Upper lobe of left lung (tissue), 6 donors: ENCODE measurements around the gene FNDC3B. TPM values are rescaled to one million over a fixed set of nuclear protein-coding genes. Genes with fewer than 3 reads are reported as not detected.
A peak's percentile ranks its signal among the peaks of the same experiment; 100 is the strongest.

Experiments
- ATAC-seq, 2 donors: fragments of 200-7000 bp; cut with Tn5 transposase; one replicate each; pipeline ENCODE4 v1.9.1; 2022; ENCODE audit warnings: mild to moderate bottlenecking in 2 of 2, moderate library complexity in 2 of 2; ENCODE audit not compliant: low FRiP score in 2 of 2
- DNase-seq, 2 donors: peaks; one replicate each; pipeline ENCODE4 v3.0.0-alpha.2; 2019 to 2020
- H3K27ac ChIP-seq, 4 donors: fragments of 200-600 bp; sonication (generic); one replicate each; pipeline ENCODE4 v1.5.1; 2016 to 2019
- H3K27me3 ChIP-seq, 4 donors: fragments of 200-600 bp; sonication (generic); one replicate each; pipeline ENCODE4 v1.5.1; 2017 to 2019
- H3K36me3 ChIP-seq, 4 donors: fragments of 200-600 bp; sonication (generic); one replicate each; pipeline ENCODE4 v1.5.1; 2016 to 2019
- H3K4me1 ChIP-seq, 4 donors: fragments of 200-600 bp; sonication (generic); one replicate each; pipeline ENCODE4 v1.5.1; 2018 to 2019
- H3K4me3 ChIP-seq, 4 donors: fragments of 200-600 bp; sonication (generic); one replicate each; pipeline ENCODE4 v1.5.1; 2017 to 2019; ENCODE audit warnings: mild to moderate bottlenecking in 2 of 4, moderate library complexity in 1 of 4
- H3K9me3 ChIP-seq, 4 donors: fragments of 200-600 bp; sonication (generic); one replicate each; pipeline ENCODE4 v1.5.1; 2018 to 2019
- EP300 ChIP-seq, 4 donors: sonication (generic); formaldehyde crosslinking; IDR thresholded peaks; one replicate each; pipeline ENCODE4 v1.5.1; 2017; ENCODE audit warnings: antibody characterized with exemption in 4 of 4, control low read depth in 2 of 4
- POLR2A ChIP-seq, 4 donors: fragments of 450-650 bp; IDR thresholded peaks; one replicate each; pipeline ENCODE4 v1.5.1; 2016 to 2017; ENCODE audit warnings: antibody characterized with exemption in 4 of 4, mild to moderate bottlenecking in 2 of 4
- POLR2AphosphoS5 ChIP-seq, 2 donors: sonication (generic); formaldehyde crosslinking; IDR thresholded peaks; one replicate each; pipeline ENCODE4 v1.5.1; 2017; ENCODE audit warnings: antibody characterized with exemption in 2 of 2
- WGBS, 2 donors: methylation state at CpG; one replicate each; pipeline ENCODE4 v1.1.5; 2017 to 2018; 5-methylcytosine and 5-hydroxymethylcytosine counted together
- total RNA-seq, 6 donors: library from RNA; depleted of rRNA in 4 of 6; stranded (reverse); fragments of >200 nt in 4 of 6; gene quantifications; one replicate each; pipeline versions ENCODE4 v1.1.0 to v1.2.1, GENCODE V29; 2016 to 2021
- TF ChIP-seq, protein P1 (sequence below), 6 experiments: fragments of 450-650 bp in 4 of 6; fragments of 200-600 bp in 2 of 6; sonication (generic) in 2 of 6; IDR thresholded peaks; one replicate each; pipeline ENCODE4 v1.5.1; 2016 to 2019; ENCODE audit warnings: antibody characterized with exemption in 6 of 6
- donor health status: DM: no; HTN: no; CAD: no; lungs with moderate emphysema.
- donor health status: DM: no; HTN: yes; CAD: no; lungs with severe emphysema.

The FNDC3B gene
- total RNA-seq, 6 donors from 2014 or later, result 73.3 to 167 (median 119) TPM

DNA sequence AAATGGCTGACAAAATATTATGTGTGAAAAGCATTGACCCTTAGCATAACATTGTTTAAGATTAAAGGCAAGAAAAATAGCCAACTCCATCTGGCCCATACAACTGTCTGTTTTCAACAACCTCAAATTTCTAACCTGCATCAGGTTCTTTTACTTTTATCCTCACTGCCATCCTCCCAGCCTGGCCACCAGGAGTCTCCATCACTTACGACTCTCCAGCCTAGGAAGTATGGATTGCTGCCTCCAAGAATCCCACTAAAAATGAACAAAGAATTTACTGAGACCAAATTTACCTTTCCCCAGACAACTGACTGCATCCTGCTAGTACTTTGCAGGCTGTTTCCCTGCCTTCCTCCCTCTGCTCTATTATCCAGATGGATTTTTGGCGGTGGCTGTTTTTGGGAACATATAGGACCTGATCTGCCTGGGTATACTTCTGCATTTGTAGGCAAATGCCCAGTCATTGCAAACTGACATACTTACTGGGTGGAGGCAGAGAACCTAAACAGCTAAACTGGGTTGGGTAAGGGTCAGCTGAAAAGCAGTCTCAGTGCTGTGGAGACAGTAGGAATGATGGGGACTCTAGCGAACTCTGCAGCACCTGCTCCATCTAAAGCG lies 264.7 kb downstream of the FNDC3B start:
- TF ChIP-seq, protein P1, sequence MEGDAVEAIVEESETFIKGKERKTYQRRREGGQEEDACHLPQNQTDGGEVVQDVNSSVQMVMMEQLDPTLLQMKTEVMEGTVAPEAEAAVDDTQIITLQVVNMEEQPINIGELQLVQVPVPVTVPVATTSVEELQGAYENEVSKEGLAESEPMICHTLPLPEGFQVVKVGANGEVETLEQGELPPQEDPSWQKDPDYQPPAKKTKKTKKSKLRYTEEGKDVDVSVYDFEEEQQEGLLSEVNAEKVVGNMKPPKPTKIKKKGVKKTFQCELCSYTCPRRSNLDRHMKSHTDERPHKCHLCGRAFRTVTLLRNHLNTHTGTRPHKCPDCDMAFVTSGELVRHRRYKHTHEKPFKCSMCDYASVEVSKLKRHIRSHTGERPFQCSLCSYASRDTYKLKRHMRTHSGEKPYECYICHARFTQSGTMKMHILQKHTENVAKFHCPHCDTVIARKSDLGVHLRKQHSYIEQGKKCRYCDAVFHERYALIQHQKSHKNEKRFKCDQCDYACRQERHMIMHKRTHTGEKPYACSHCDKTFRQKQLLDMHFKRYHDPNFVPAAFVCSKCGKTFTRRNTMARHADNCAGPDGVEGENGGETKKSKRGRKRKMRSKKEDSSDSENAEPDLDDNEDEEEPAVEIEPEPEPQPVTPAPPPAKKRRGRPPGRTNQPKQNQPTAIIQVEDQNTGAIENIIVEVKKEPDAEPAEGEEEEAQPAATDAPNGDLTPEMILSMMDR (IDR thresholded peaks at IDR 0.05), result no peak
- no peak for TF ChIP-seq POLR2AphosphoS5 (IDR thresholded peaks at IDR 0.05)
- TF ChIP-seq EP300 (IDR thresholded peaks at IDR 0.05), result no peak
- no peak for TF ChIP-seq POLR2A (IDR thresholded peaks at IDR 0.05)
- ATAC-seq, result no peak
- H3K27ac ChIP-seq, result no peak overlapping the region
- no peak for DNase-seq
- WGBS, 2 donors, result 94 to 96% methylated on average over 4 of the region's 4 CpGs
- H3K4me3 ChIP-seq, result no peak overlapping the region
- no peaks in the 10 kb centered on the region for H3K9me3 ChIP-seq
- no peaks in the 10 kb centered on the region for H3K27me3 ChIP-seq
- H3K36me3 ChIP-seq, result peaks cover 6 to 62% (median 15%) of the 10 kb centered on the region in 4 donors
- no peaks in the 10 kb centered on the region for H3K4me1 ChIP-seq

DNA sequence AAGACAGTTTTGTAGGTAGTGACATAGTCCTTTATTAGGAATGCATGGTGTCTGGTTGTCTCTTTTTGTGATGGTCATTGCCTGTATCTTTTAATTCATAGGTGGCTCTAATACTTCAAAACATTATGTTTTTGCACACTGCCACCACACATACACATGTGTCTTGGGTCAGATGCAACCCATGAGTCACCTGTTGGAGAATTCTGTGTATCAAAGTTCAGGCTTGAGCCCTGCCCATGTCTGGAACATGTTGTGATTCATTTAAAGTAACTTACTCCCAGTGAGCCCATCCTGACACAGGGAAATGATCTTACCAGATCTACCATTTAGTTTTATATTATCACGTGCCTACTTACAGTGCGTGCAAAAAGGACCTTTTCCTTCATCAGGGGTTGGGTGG lies 266.2 kb downstream of the FNDC3B start:
- DNase-seq (no peak), ATAC-seq (peak in 1 of 2 donors; percentile 81)
- 97 to 98% methylated on average over 2 of the region's 2 CpGs for WGBS, 2 donors
- H3K27me3 ChIP-seq, result no peaks in the 10 kb centered on the region
- no peak overlapping the region for H3K27ac ChIP-seq
- no peaks in the 10 kb centered on the region for H3K9me3 ChIP-seq
- TF ChIP-seq POLR2AphosphoS5 (IDR thresholded peaks at IDR 0.05) (no peak), EP300 (IDR thresholded peaks at IDR 0.05) (no peak), POLR2A (IDR thresholded peaks at IDR 0.05) (no peak)
- TF ChIP-seq, protein P1 (IDR thresholded peaks at IDR 0.05), result no peak
- no peaks in the 10 kb centered on the region for H3K4me1 ChIP-seq
- no peak overlapping the region for H3K4me3 ChIP-seq
- H3K36me3 ChIP-seq, result peaks cover 6 to 62% (median 22%) of the 10 kb centered on the region in 4 donors

DNA sequence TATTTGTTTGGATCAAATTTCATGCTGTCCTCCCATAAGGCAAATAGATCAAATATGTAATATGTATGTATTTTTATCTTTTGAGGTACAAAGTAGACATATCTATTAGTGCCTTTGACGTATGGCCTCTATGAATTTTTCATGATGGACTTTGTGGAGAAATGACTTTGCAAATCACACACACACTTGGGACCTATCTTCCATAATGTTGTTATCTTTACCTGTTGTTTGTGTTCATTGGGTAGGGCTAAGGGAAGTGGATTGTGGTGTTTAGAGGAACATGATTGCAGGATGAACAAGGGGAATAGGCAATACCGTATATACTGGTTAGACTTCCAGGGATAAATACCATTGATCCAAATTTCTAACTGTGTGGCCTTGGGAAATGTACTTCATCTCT lies 266.6 kb downstream of the FNDC3B start:
- H3K4me1 ChIP-seq, result no peaks in the 10 kb centered on the region
- H3K27ac ChIP-seq, result no peak overlapping the region
- H3K27me3 ChIP-seq, result no peaks in the 10 kb centered on the region
- 91 to 93% methylated on average over 2 of the region's 2 CpGs for WGBS, 2 donors
- TF ChIP-seq POLR2A (IDR thresholded peaks at IDR 0.05) (no peak), EP300 (IDR thresholded peaks at IDR 0.05) (no peak), POLR2AphosphoS5 (IDR thresholded peaks at IDR 0.05) (no peak)
- TF ChIP-seq, protein P1 (IDR thresholded peaks at IDR 0.05), result no peak
- H3K36me3 ChIP-seq, result peaks cover 10 to 62% (median 25%) of the 10 kb centered on the region in 4 donors
- DNase-seq, result no peak
- H3K4me3 ChIP-seq, result no peak overlapping the region
- H3K9me3 ChIP-seq, result no peaks in the 10 kb centered on the region
- no peak for ATAC-seq

DNA sequence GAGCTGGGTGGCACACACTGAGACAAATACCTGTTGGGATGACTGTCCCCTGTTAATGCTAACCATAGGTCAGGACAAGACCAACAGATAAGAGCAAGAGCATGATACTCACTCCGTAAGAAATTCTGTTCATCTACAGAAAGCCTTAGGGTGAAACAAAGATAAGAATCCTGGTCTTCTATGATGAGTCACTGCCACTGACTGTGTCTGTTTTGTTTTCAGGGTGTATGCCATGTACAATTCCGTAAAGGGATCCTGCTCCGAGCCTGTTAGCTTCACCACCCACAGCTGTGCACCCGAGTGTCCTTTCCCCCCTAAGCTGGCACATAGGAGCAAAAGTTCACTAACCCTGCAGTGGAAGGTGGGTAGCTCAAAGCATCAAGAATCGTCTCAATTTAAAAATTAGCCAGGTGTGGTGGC lies 267.8 kb downstream of the FNDC3B start:
- peaks cover 14 to 62% (median 31%) of the 10 kb centered on the region in 4 donors for H3K36me3 ChIP-seq
- no peak overlapping the region for H3K4me3 ChIP-seq
- ATAC-seq (peak in 1 of 2 donors; percentile 25), DNase-seq (no peak)
- no peak overlapping the region for H3K27ac ChIP-seq
- H3K9me3 ChIP-seq, result no peaks in the 10 kb centered on the region
- TF ChIP-seq, protein P1 (IDR thresholded peaks at IDR 0.05), result no peak
- TF ChIP-seq POLR2AphosphoS5 (IDR thresholded peaks at IDR 0.05), result no peak
- no peak for TF ChIP-seq POLR2A (IDR thresholded peaks at IDR 0.05)
- no peak for TF ChIP-seq EP300 (IDR thresholded peaks at IDR 0.05)
- no peaks in the 10 kb centered on the region for H3K4me1 ChIP-seq
- 93 to 95% methylated on average over 5 of the region's 5 CpGs for WGBS, 2 donors
- no peaks in the 10 kb centered on the region for H3K27me3 ChIP-seq

DNA sequence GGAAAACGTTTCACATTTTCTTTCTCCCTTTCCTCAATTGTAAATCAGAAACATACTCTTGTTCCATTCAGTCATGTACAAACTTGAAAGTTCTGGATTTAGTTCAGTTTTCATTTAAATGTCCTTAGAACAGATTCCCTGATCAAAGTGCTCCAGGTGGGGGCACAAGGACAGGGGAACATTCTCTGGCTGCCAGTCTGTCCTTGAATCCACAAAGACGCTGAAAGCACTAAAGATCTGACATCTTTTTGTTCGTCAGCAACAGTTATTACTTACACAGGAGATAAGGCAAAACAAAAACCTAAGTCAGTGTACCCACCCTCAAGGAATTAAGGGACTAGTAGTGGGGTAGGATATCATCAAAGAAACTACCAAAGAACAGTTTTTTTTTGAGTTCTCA lies 269.7 kb downstream of the FNDC3B start:
- no peaks in the 10 kb centered on the region for H3K4me1 ChIP-seq
- TF ChIP-seq POLR2A (IDR thresholded peaks at IDR 0.05) (no peak), POLR2AphosphoS5 (IDR thresholded peaks at IDR 0.05) (no peak), EP300 (IDR thresholded peaks at IDR 0.05) (no peak)
- TF ChIP-seq, protein P1 (IDR thresholded peaks at IDR 0.05), result no peak
- peaks cover 14 to 69% (median 36%) of the 10 kb centered on the region in 4 donors for H3K36me3 ChIP-seq
- no peak overlapping the region for H3K4me3 ChIP-seq
- H3K27me3 ChIP-seq, result no peaks in the 10 kb centered on the region
- H3K9me3 ChIP-seq, result no peaks in the 10 kb centered on the region
- WGBS, 2 donors, result 81 to 87% methylated on average over 3 of the region's 3 CpGs
- no peak for DNase-seq
- no peak overlapping the region for H3K27ac ChIP-seq
- no peak for ATAC-seq
